Measurements from ENCODE around the gene USP44.

DNA sequence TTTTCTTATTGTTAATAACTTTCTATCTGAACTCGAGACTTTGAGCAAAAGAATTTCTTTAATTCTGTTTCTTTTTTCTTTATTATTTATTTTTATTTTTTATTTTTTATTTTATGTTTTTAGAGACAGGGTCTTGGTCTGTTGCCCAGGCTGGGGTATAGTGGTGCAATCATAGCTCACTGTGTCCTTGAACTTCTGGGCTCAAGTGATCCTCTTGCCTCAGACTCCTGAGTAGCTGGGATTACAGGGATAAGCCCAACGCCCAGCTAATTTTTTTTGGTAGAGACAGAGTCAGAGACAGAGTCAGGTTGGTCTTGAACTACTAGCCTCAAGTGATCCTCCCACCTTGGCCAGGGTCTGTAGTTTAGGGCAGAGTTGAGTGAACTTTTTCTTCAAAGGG, 58.8 kb downstream of the USP44 start:
- TF ChIP-seq, protein P1, sequence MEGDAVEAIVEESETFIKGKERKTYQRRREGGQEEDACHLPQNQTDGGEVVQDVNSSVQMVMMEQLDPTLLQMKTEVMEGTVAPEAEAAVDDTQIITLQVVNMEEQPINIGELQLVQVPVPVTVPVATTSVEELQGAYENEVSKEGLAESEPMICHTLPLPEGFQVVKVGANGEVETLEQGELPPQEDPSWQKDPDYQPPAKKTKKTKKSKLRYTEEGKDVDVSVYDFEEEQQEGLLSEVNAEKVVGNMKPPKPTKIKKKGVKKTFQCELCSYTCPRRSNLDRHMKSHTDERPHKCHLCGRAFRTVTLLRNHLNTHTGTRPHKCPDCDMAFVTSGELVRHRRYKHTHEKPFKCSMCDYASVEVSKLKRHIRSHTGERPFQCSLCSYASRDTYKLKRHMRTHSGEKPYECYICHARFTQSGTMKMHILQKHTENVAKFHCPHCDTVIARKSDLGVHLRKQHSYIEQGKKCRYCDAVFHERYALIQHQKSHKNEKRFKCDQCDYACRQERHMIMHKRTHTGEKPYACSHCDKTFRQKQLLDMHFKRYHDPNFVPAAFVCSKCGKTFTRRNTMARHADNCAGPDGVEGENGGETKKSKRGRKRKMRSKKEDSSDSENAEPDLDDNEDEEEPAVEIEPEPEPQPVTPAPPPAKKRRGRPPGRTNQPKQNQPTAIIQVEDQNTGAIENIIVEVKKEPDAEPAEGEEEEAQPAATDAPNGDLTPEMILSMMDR (conservative IDR thresholded peaks at IDR 0.05; ENCODE audit: low read depth, low read length) = no peak
- no peak for TF ChIP-seq EZH2 (IDR thresholded peaks at IDR 0.05; ENCODE audit: low read length, unreplicated experiment)

All from PC-3 (cell line).